Body of pancreas (tissue), 4 donors: Measurements from ENCODE around the gene WBP1.

Experiments
- CTCF ChIP-seq, 7 experiments: fragments of 450-650 bp in 4 of 7; fragments of 200-600 bp in 3 of 7; sonication (generic) in 3 of 7; IDR thresholded peaks; one replicate each; pipeline ENCODE4 v1.5.1; 2016 to 2019; ENCODE audit warnings: antibody characterized with exemption in 7 of 7
- POLR2A ChIP-seq, 3 donors: fragments of 450-650 bp; IDR thresholded peaks; one replicate each; pipeline ENCODE4 v1.6.1; 2016; ENCODE audit warnings: antibody characterized with exemption in 3 of 3, mild to moderate bottlenecking in 2 of 3

GRCh38 chr2:74471332-74472065 lies 13.3 kb downstream of the WBP1 start:
- TF ChIP-seq POLR2A (IDR thresholded peaks at IDR 0.05) (no peak), CTCF (IDR thresholded peaks at IDR 0.05) (no peak)
